Ishikawa (cell line): Measurements from ENCODE around the gene IRF2BPL.

Source experiments
- CEBPB ChIP-seq: IDR thresholded peaks from 2 replicates; pipeline ENCODE4 v1.6.1; 2012
- CREB1 ChIP-seq: IDR thresholded peaks from 2 replicates; pipeline ENCODE4 v1.6.1; 2012; ENCODE audit warnings: low read depth
- EGR1 ChIP-seq: IDR thresholded peaks from 2 replicates; pipeline ENCODE4 v1.6.1; 2012
- EP300 ChIP-seq: IDR thresholded peaks from 2 replicates; pipeline ENCODE4 v1.6.1; 2012; ENCODE audit warnings: borderline replicate concordance
- FOXM1 ChIP-seq: IDR thresholded peaks from 2 replicates; pipeline ENCODE4 v1.6.1; 2012; ENCODE audit warnings: low read depth, borderline replicate concordance
- NFIC ChIP-seq: IDR thresholded peaks from 2 replicates; pipeline ENCODE4 v1.6.1; 2012
- RAD21 ChIP-seq: IDR thresholded peaks from 2 replicates; pipeline ENCODE4 v1.6.1; 2012; ENCODE audit warnings: low read depth
- TAF1 ChIP-seq: IDR thresholded peaks from 2 replicates; pipeline ENCODE4 v1.6.1; 2012; ENCODE audit warnings: low read depth, mild to moderate bottlenecking
- TCF12 ChIP-seq: IDR thresholded peaks from 2 replicates; pipeline ENCODE4 v1.6.1; 2012; ENCODE audit warnings: low read depth
- TEAD4 ChIP-seq: IDR thresholded peaks from 2 replicates; pipeline ENCODE4 v1.6.1; 2012
- YY1 ChIP-seq: IDR thresholded peaks from 2 replicates; pipeline ENCODE4 v1.6.1; 2012; ENCODE audit warnings: low read depth
- ZBTB7A ChIP-seq: IDR thresholded peaks from 2 replicates; pipeline ENCODE4 v1.6.1; 2012; ENCODE audit warnings: low read depth
- TF ChIP-seq, protein P1 (sequence below): IDR thresholded peaks from 2 replicates; pipeline ENCODE4 v1.6.1; 2012
- TF ChIP-seq, protein P2 (sequence below): IDR thresholded peaks from 2 replicates; pipeline ENCODE4 v1.6.1; 2012; ENCODE audit warnings: low read depth, mild to moderate bottlenecking
- TF ChIP-seq, protein P3 (sequence below): IDR thresholded peaks from 2 replicates; pipeline ENCODE4 v1.6.1; 2012

Gene IRF2BPL

DNA sequence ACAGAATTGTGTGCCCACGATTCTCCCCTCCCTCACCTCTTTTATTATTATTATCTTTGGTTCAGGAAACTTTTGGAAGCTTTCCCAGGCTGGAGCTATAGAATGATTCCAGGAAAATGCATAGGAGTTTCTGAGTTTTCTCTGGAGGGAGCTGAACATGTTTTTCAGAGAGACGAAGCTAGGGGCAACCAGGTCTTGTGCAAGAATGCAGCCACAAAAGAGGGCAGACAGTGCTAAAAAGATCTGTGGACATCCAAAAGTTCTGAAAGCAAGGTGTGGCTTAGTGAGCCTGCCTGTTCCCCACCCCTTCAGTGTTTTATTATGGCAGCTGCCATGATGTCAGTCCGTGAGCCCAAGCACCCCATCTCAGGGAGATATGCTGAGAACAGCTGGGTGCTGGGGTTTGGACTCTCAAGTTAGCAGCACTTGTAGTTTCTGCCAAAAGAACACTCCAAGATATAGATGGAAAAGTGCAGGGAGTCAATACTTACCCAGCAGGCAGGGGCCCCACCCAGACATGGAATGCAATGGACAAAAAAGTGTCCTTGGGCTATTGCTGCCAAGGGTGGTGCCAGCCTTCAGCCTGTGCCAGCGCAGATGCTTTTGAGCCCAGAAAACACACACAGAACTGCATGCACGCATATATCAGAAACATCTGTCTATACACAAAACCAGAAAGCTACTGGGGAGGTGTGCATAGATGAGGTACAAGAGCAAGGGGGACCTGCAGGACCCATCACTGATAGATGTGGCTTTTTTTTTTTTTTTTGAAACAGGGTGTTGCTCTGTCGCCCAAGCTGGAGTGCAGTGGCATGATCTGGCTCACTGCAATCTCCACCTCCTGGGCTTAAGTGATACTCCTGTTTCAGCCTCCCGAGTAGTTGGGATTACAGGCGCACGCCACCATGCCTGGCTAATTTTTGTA, 17.0 kb upstream of the IRF2BPL start:
- TF ChIP-seq CREB1 (no peak), NFIC (peak; percentile 87), TAF1 (no peak), ZBTB7A (no peak), FOXM1 (peak; percentile 67; the same call in 1 of the 2 replicates), TCF12 (peak; percentile 85), RAD21 (no peak; the same call in 1 of the 2 replicates), TEAD4 (peak; percentile 90), CEBPB (0 out of 2 replicates have a peak, but pooled peaks have one; percentile 5), EP300 (peak; percentile 85; the same call in 1 of the 2 replicates), YY1 (no peak; the same call in 1 of the 2 replicates), EGR1 (no peak)
- TF ChIP-seq, protein P1, sequence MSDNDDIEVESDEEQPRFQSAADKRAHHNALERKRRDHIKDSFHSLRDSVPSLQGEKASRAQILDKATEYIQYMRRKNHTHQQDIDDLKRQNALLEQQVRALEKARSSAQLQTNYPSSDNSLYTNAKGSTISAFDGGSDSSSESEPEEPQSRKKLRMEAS, result 0 out of 2 replicates have a peak, but pooled peaks have one; percentile 48
- TF ChIP-seq, protein P2, sequence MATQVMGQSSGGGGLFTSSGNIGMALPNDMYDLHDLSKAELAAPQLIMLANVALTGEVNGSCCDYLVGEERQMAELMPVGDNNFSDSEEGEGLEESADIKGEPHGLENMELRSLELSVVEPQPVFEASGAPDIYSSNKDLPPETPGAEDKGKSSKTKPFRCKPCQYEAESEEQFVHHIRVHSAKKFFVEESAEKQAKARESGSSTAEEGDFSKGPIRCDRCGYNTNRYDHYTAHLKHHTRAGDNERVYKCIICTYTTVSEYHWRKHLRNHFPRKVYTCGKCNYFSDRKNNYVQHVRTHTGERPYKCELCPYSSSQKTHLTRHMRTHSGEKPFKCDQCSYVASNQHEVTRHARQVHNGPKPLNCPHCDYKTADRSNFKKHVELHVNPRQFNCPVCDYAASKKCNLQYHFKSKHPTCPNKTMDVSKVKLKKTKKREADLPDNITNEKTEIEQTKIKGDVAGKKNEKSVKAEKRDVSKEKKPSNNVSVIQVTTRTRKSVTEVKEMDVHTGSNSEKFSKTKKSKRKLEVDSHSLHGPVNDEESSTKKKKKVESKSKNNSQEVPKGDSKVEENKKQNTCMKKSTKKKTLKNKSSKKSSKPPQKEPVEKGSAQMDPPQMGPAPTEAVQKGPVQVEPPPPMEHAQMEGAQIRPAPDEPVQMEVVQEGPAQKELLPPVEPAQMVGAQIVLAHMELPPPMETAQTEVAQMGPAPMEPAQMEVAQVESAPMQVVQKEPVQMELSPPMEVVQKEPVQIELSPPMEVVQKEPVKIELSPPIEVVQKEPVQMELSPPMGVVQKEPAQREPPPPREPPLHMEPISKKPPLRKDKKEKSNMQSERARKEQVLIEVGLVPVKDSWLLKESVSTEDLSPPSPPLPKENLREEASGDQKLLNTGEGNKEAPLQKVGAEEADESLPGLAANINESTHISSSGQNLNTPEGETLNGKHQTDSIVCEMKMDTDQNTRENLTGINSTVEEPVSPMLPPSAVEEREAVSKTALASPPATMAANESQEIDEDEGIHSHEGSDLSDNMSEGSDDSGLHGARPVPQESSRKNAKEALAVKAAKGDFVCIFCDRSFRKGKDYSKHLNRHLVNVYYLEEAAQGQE, result no peak
- TF ChIP-seq, protein P3, sequence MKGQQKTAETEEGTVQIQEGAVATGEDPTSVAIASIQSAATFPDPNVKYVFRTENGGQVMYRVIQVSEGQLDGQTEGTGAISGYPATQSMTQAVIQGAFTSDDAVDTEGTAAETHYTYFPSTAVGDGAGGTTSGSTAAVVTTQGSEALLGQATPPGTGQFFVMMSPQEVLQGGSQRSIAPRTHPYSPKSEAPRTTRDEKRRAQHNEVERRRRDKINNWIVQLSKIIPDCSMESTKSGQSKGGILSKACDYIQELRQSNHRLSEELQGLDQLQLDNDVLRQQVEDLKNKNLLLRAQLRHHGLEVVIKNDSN, result no peak

GRCh38 chr14:77044783-77045237, 16.3 kb upstream of the IRF2BPL start:
- TF ChIP-seq YY1 (no peak), TEAD4 (peak; percentile 84), TCF12 (0 out of 2 replicates have a peak, but pooled peaks have one; percentile 41), EP300 (no peak), CEBPB (peak; percentile 90), NFIC (0 out of 2 replicates have a peak, but pooled peaks have one; percentile 26)
- TF ChIP-seq, protein P2, result no peak

DNA sequence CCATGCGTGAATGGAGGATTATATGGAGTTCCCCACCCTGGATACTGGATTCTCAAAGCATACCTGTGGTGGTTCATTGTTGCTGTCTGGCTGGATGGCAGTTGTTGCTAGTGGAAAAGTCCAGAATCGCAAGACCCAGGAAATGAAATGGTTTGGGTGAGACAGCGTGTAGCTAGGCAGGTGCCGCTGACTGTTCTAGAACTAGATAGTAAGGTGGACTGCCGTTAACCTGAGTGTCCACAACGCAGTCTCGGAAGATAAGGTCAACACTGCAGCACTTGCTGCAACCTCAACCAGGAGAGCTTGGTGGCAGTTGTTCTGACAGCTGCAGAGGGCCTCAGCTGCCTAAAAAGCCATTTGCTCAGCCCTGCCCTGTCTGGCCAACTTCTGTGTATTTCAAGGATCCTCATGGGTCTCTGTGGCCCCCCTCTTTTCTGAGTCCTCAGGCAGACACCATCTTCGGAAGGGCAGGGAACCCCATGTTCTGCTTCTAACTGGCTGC, 15.5 kb upstream of the IRF2BPL start:
- TF ChIP-seq ZBTB7A (no peak), TEAD4 (no peak)

DNA sequence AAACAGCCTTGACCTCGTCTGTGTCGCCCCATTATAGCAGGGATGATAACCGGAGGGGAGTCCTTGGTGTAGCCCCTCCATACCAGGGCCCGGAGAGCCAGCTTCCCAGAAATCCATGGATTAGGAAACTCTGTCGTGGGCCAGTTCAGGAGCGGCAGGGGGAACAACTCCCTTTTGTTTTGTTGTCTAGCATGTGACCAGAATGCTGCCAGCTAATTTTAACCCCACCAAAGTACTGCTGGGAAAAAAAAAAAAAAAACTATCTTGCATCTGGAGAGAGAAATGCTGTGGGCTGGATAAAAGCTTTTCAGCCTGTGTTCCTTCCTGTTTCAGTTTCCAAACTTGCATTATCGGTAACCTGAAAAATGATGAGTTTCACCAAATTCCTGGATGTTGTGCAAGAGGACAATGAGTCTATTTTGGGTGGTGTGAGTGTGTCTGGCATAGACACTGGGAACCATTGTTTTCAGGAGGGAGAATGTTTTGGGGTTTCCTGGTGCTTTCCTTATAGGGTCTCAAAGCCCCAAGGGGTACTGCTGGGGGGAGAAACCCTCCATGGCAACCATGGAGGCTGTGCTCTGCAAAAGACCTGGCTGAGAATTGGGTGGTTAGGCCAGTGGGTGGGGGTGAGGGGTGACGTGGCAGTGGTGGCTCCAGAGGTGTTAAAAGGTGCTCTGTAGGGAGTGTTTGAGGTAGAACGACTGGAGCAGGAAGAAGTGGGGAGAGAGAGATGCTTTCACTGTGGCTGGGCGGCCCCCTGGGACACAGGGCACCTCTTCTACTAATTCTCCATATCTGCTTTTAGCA, 14.9 kb upstream of the IRF2BPL start:
- TF ChIP-seq, protein P2, result no peak
- TF ChIP-seq CEBPB, result peak; percentile 59
